NCI-H2081 treated with DMSO at 0.1 percent for 48 hours (cell line): ENCODE results near the gene LIPC.

ENCODE experiments used
- DNase-seq: peaks from one replicate; lab custom pipeline; 2025; lab: John Stamatoyannopoulos, UW

Gene LIPC

DNA sequence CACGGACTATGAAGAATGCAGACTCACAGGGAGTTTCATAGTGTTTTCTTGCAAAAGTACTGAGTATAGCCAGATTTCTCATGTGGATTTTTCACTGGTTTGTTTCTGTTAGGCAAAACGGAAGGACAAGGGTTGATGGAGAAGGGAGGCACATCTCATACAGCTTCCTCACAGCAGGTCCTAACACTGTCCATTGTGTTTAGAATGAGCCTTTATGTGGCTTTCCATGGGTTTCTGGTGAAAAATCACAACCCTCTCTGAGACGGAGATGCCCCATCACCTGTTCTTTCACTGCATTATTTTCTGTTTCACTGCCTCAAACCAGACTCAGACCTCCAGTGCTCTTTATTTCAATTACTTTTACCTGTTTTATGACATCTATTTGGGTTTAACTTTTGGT, 25.0 kb upstream of the LIPC start:
- DNase-seq = no peak

DNA sequence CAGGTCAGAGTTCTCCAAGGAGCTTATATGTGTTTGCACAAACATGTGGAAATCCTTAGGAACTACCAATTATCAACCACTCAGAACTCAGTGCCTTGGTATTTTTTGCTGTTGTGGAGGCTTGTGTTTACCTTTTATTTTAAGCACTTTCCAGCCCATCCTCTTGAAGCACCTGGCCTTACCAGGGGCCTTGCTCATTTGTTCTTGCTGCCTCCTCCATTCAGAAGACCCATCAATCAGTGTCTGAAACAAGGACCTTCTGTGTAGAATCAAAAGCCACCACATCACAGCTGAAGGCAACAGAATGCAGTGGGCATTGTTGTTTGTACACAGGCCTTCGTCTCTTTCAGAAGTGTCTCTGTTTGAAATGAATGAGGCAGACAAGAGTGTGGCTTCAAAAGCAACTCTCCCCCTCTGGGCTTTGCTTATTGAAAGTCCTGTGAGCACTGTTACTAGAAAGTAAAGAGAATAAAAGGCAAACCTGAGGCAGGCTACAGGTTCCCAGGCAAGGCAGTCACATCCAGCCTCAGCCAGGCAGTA, 24.5 kb upstream of the LIPC start:
- DNase-seq = no peak

DNA sequence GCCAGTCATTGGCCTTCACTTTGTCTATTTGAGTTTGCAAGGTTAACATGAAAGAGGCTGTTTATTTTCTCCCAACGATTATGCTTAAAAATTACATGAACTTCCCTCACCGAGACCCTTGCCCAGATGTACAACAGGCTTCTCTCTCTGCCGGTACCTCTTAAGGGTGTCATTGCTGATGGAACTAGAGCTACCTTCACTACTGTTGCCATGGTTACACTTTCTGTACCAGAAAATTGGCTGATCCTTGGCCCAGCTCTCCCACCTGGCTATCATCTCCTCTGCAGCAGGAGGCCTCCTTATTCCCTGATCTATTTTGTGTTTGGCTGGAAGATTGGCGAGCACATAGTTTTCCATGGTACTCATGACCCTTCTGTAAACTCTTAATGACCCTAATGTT, 24.0 kb upstream of the LIPC start:
- DNase-seq = no peak

DNA sequence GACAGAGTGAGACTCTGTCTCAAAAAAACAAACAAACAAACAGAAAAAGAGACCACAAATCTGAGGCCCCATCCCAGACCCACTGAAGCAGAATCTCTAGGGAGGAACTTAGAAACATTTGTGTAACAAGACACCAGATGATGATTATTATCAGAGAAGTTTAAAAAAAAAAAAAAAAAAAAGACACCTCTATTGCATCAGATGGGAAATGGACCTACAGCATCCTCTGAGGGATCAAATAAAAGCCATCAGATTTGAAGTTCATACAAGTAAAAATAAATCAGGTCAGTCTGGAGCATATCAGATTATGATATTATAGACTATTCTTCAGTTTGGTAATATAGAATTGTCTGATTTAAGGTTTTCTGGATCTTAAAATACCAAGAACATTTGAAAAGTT, 21.9 kb upstream of the LIPC start:
- DNase-seq = no peak

DNA sequence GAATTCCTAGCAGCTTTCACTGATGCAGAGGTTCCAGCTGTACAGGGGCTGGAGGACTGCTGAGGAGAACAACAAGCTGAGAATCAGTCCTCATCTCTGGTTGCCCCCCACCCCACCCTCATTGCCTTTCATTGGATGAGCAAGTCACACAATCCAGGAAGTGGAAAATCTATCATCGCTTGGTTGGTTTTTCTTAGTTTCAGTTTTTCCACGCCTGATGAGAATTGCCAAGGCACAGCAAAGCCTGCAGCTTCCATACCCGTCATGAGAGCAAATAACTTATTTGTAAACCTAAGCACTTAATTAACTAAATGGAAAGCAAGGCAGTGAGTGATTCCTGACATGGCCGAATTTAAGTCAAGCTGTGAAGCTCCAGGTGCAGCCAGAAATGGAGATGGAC, 21.4 kb upstream of the LIPC start:
- no peak for DNase-seq

DNA sequence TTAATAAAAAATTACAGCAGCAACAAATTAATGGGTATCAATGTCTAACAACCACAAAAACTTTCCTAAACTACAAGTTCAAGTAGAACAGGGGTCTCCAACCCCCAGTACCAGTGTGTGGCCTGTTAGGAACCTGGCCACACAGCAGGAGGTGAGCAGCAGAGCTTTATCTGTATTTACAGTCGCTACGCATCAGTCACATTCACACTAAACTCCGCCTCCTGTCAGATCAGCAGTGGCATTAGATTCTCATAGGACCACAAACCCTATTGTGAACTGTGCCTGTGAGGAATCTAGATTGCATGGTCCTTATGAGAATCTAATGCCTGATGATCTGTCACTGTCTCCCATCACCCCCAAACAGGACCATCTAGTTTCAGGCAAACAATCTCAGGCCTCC, 18.5 kb upstream of the LIPC start:
- no peak for DNase-seq

DNA sequence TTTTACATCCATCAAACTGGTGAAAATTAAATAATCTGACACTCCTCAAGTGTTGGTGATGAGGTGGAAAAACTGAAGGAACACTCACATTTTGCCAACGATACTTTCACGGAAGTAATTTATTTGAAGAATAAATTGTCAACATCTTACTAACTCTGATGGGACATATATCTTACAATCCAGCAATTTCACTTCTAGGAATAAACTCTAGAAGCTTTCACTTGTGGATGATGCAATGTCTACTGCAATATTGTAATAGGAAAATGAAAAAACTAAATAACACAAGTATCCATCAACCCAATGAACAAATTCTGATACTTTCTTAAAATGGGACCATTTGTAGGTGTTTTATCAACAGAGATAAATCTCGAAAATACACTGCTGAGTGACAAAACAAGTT, 16.2 kb upstream of the LIPC start:
- DNase-seq = no peak

DNA sequence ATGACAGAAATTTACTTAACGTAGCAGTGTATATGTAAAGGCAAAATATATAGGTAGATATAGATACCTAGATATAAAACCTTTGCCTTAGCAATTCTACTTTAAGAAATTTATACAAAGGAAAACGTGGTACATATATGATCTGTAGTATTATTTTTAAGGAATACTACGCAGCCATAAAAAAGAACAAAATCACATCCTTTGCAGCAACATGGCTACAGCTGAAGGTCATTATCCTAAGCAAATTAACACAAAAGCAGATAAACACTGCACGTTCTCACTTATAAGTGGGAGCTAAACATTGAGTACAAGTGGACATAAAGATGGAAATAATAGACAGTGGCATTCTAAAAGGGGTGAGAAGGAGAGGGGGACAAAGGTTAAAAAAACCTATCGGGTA, 14.8 kb upstream of the LIPC start:
- DNase-seq = no peak

DNA sequence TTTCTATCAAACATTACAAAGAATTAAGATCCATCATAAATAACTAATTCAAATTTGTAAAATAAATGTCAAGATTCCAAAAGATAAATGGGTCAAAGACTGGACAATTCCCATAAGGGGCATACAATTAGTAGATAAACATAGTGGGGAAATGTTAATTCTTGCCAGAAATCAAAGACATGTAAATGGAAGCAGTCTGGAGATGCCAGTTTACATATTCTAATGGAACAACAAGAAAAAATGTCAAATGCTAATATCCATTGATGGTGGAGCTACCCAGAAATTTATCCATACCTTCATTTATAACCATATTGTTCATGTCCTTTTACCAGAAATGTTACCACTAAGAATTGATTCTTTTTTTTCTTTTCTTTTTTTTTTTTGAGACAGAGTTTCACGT, 13.7 kb upstream of the LIPC start:
- no peak for DNase-seq

DNA sequence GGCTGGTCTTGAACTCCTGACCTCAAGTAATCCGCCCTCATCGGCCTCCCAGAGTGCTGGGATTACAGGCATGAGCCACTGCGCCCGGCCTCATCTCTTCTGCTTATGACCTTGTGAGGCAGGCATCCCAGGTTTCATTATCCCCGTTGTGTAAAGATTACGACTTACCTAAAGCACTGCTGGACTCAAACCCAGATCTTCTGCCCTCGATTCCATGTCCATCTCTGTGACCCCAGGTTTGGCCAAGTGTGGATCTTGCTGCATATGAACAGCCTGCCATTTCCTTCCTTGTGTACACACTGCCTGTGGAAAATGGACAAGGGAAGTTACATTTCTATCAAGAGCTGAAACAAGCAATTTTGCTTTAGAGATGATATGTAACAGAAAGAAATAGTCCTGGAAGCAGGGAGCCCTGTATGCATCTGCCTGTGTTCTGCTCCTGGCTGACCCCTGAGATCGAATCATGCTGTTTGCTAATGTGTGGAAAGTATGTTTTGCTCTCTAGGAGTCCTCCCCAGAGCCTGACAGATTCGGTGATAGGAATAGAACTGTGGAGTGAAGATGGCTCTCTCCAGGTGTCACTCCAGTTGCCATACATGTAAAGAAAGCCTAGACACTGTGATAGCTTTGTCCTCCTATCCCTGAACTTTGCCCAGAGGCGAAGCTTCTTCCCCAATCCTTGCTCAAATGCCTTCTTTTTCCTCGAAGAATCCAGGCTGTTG, 11.8 kb upstream of the LIPC start:
- no peak for DNase-seq

DNA sequence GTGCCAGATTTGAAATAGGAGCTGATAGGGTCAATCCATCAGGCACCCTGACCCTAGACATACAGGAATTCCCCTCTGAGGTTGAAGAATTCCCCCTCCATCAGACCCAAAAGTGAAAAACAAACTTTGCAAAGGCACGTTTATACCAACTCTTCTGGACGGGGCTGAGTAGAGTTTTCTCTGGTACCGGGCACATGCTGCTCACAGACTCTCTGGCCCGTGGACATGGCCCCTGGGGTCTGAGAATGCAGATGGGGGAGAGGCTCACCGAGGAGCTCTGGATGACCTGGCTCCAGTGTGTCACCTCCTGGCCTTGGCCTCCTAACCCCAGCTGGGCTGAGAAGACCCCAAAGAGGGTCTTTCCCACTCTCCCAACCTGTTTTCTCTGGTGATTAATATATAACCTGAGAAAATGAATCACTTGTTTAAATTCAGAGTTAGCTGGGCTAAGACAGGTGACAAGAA, 11.2 kb upstream of the LIPC start:
- no peak for DNase-seq

DNA sequence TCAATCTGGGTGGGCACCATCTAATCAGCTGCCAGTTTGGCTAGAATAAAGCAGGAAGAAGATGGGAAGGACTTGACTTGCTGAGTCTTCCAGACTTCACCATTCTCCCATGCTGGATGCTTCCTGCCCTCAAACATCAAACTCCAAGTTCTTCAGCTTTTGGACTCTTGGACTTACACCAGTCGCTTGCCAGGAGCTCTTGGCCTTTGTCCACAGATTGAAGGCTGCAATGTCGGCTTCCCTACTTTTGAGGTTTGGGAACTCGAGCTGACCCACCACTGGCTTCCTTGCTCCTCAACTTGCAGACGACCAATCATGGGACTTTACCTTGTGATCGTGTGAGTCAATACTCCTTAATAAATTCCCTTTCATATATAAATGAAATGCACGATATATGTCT, 8.6 kb upstream of the LIPC start:
- no peak for DNase-seq

DNA sequence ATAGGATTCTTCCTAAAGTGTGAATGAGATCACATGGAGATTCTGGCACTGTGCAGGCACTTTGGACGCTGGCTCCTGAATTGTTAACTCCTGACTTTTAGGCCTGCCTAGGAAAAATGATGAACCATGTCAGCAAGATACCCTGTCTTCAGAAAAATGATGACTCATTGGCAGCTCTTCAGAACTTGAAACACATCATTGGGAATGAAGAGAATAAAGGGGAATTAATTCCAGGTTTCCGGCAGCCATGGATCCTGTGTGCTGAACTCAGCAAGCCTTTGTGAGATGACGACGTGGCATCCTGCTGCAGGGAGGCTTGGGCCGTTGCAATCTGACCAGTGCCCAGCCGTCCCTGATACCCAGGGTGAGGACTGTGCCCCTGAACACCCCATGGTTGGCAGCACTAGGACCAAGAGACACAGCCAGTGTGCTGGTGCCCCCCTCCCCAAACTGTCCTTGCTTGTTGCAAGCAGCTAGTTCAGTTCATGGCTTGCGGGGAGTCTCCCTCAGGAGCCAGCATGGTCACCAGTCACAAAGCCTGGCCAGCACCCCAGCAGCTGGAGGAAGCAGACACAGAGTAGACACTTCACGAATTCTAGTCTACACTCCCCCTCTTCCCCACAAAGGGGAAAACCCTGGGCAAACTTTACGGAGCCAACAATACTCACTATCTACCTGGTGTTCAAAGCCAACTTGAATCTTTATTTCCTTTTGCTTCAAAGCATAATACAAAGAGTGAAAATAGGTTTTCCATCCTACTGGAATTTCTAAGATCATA, 7.8 kb upstream of the LIPC start:
- no peak for DNase-seq

DNA sequence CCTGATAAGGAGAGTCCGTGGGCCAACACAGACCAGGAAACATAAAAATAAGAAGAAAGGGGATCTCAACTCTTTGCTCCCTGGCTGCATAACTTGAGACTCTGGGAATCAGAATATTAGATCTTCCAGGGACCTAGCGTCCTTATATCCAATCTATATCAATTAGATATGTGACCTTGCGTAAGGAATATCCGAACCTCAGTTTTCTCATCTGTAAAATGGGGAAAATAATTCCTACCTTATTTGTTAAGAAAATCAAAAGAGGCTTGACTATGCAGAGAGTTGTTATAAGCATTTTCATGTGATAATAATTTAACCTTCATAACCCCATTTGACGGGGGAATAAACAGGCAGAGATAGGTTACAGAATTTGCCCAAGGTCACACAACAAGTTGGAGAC, 7.1 kb upstream of the LIPC start:
- DNase-seq = no peak

DNA sequence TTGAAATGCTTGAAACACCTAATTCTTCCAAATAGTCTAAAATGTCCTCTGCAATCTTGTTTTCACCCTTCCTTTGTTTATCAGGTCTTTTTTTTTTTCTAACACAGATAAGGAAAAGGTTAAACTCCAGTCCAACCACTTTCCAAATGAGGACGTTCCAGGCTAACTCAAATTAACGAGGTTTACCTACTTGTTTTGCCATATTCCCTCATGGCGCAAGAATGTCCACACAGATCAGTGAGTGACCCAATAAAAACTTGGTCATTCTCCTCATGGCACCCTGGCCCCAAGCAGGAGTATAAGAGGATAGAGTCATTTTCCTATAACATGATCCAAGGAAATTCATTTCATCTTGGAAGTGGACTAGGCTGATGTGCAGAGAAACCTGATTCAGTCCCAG, 6.6 kb upstream of the LIPC start:
- DNase-seq = no peak

DNA sequence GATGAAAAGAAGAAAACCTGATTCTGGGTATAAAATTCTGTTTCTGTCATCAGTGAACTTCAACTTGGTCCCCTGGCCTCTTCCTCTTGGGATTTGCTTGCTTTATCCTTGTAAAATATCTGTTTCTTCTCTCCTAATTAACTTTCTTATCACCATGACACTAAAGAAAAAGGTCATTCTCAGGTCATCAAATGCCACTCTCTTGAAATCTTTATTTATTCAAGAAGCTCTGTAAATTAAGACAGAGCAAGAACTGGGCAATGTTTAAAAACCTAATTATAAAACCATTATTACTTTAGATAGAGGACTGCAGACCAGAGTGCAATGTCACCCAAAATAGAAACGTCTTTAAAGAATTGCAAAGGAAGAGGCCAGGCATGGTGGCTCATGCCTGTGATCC, 6.0 kb upstream of the LIPC start:
- DNase-seq = no peak

DNA sequence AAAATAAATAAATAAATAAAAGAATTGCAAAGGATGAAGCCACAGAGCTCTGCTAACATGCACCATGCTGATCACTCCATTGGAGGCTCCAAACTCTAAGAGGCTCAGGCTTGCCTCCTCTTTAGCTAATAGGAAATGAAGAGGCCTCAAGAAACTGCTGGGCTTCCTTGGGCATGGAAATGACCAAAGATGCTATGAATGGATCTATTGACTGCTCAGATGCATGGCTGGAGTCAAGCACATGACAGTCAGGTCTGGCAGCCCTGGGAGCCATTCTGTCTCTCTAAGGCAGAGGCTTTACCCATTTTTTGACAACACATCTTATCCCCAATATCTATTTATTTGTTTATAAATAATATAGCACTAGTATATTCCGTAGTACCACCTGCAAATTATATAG, 5.3 kb upstream of the LIPC start:
- no peak for DNase-seq

DNA sequence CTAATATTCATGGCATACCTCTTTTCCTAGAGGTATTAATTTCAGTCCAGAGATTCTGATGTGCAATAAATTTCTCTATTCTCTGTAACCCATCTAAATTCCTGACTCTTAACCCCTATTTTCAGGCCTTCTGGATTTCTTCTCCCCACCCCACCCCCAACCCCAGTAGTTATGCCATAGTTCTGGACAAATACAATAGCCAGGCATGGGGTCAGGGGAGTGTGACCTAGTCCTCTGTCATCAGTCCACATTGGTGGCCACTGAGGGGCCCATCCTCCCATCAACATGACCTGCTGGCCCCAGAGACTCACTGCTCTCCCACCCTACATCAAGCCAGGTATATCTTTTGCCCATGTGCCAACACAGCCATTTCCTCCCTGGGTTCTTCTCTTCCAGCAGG, 3.8 kb upstream of the LIPC start:
- no peak for DNase-seq

DNA sequence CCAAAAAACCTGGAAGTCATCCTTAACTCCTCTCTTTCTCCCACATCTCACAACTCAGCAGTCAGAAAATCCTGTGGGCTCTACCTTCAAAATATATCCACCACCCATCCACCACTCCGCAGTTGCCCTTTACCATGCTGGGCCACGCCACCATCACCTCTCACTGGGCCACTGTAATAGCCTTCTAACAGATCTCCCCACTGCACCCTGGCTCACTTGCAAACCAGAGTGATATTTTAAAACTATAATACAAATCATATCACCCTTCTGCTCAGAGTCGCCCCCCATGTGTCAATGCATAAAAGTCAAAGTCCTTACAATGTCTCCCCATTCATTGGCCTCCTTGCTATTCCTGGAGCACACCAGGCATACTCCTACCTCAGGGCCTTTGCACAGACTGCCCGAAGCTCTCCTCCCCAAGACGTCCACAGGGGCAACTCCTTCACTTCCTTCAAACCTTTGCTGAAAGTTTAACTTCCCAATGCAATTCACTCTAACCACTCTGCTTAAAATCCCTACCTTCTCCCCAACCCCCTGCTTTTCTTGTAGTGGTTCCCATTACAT, 1.5 kb upstream of the LIPC start:
- no peak for DNase-seq

DNA sequence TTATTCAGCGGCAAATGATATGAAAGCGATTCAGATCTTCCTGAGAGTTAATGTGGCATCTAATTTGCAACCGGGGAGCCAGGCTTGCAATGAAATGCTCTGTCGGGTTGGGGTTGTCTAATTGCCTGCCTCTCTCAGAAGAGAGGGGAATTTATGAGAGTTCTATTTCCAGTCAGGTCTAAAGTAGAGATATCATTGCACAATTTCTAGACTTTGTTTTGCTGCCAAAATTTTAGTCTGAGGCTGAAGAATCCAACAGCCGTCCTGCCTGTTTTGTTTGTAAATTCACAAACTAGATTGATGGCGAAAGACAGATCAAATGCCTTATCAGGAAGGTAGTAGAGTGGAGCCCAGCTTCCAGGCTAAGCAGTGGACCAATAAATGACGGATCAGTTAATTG, 610 bp downstream of the LIPC start:
- DNase-seq = no peak

DNA sequence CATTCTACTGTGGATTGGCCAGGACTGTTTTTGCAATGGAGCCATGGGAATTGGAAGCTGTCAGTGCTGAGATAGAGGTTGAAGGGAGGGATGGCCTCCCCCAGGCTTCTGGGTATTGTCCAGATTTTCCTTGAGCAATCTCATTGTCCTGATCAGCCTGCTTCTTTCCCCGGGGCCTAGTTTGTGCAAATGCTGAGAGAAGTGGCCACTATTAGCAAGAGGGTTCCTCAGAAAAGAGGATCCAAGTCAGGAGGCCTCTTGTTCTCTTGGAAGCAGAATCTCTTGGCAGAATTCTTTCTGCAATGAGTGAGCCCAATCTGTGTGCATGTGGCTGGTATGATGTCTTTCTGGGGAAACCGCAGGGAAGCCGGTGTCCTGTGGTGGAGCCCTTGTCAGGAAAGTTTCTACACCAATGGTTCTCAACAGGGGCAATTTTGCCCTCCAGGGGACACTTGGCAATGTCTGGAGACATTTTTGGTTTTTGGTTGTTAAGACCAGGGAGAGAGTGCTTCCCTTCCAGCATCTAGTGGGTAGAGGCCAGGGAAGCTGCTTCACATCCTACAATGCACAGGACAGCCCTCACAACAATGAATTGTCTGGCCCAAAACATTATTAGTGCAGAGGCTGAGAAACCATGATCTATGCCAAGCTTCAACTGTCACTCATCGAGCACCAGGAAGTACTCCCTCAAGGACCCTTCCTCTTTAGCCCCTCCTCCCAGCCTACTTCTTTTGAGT, 2.0 kb downstream of the LIPC start:
- DNase-seq = no peak

DNA sequence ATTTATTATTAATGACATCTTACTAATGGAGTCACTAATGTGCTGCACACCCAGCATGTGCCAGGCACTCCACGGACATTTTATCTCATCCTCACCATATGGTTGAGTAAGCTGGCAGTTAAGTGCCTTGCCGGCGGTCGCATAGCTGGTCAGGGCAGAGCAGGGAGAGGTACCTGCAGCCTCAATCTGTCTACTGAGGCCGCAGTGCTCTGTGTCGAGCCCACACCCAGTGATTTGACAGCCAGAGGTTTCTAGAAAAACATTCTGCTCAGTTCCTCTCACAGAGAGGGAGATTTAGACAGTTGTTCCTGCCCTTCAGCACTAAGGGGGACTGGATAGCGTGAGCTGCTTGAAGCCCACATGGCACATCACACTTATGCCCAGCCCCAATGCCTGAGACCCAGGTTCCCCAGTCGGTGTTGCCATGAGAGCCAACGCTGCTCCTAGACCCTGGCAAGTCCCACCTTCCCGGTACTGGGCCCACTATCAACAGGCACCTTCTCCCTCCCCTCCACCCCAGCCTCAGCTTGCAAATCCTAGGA, 2.6 kb downstream of the LIPC start:
- DNase-seq = no peak
